ENCODE data around the gene PPP6R2.

PPP6R2 gene

GRCh38 chr22:50436015-50436830 lies 93.1 kb downstream of the PPP6R2 start:
- DNase-seq = no peak

- no peak for DNase-seq
Observed at GRCh38 chr22:50436841-50437341, 93.8 kb downstream of the PPP6R2 start.

- no peak for DNase-seq
Observed at GRCh38 chr22:50437511-50438304, 94.6 kb downstream of the PPP6R2 start.

GRCh38 chr22:50438305-50439275 lies 95.5 kb downstream of the PPP6R2 start:
- no peak for DNase-seq

GRCh38 chr22:50439314-50439870 lies 96.3 kb downstream of the PPP6R2 start:
- DNase-seq = no peak

- DNase-seq = no peak
Observed at GRCh38 chr22:50439871-50440331, 96.8 kb downstream of the PPP6R2 start.

- no peak for DNase-seq
Observed at GRCh38 chr22:50440544-50441249, 97.6 kb downstream of the PPP6R2 start.

- DNase-seq = no peak
Observed at GRCh38 chr22:50441428-50441993, 98.4 kb downstream of the PPP6R2 start.

- no peak for DNase-seq
Observed at GRCh38 chr22:50443197-50443596, 100.1 kb downstream of the PPP6R2 start.

- no peak for DNase-seq
Observed at GRCh38 chr22:50443801-50444625, 100.9 kb downstream of the PPP6R2 start.

- DNase-seq = no peak
Observed at GRCh38 chr22:50444663-50445062, 101.5 kb downstream of the PPP6R2 start.

GRCh38 chr22:50445071-50445879 lies 102.1 kb downstream of the PPP6R2 start:
- no peak for DNase-seq

- no peak for DNase-seq
Observed at GRCh38 chr22:50445880-50446707, 103.0 kb downstream of the PPP6R2 start.

- no peak for DNase-seq
Observed at GRCh38 chr22:50446708-50447575, 103.8 kb downstream of the PPP6R2 start.

GRCh38 chr22:50447576-50448551 lies 104.7 kb downstream of the PPP6R2 start:
- no peak for DNase-seq

GRCh38 chr22:50452649-50453048 lies 109.5 kb downstream of the PPP6R2 start:
- DNase-seq = no peak
